Endometrial microvascular endothelial cells (primary cell): Measurements from ENCODE around the gene AFAP1L2. TPM values are rescaled to one million over a fixed set of nuclear protein-coding genes. Genes with fewer than 3 reads are reported as not detected.

Experiments
- in situ Hi-C: cut with HindIII; loops from 2 replicates; pipeline ENCODE4 v1.10.0; 2017; ENCODE audit warnings: low sequenced_read_pairs, low pct_unique_long_range_greater_than_20kb; ENCODE audit errors: inconsistent ontology term
- total RNA-seq: library from RNA; depleted of rRNA; stranded (reverse); fragments of >200 nt; gene quantifications from one replicate; pipeline ENCODE4 v1.2.3, GENCODE V29; 2015; ENCODE audit errors: inconsistent ontology term

Gene AFAP1L2
- total RNA-seq, 1 donor from 2014 or later, result 0.09 TPM

- in situ Hi-C loops, result no loop called here
These were observed 76.5 kb downstream of the AFAP1L2 start for GRCh38 chr10:114327537-114328440.

- in situ Hi-C loops, result no loop called here
These were observed 77.5 kb downstream of the AFAP1L2 start for GRCh38 chr10:114326795-114327194.

GRCh38 chr10:114323023-114323422 is 81.3 kb downstream of the AFAP1L2 start:
- in situ Hi-C loops, result loop anchor here (25.0 kb wide), 2 partner anchors 114 to 364 kb away; no protein-coding TSS in a partner anchor

- in situ Hi-C loops, result loop anchor here (25.0 kb wide), 2 partner anchors 115 to 365 kb away; no protein-coding TSS in a partner anchor
These were observed 82.0 kb downstream of the AFAP1L2 start for GRCh38 chr10:114322344-114322743.

GRCh38 chr10:114320249-114321116 is 83.8 kb downstream of the AFAP1L2 start:
- in situ Hi-C loops, result loop anchor here (25.0 kb wide), 2 partner anchors 117 to 367 kb away; no protein-coding TSS in a partner anchor

DNA sequence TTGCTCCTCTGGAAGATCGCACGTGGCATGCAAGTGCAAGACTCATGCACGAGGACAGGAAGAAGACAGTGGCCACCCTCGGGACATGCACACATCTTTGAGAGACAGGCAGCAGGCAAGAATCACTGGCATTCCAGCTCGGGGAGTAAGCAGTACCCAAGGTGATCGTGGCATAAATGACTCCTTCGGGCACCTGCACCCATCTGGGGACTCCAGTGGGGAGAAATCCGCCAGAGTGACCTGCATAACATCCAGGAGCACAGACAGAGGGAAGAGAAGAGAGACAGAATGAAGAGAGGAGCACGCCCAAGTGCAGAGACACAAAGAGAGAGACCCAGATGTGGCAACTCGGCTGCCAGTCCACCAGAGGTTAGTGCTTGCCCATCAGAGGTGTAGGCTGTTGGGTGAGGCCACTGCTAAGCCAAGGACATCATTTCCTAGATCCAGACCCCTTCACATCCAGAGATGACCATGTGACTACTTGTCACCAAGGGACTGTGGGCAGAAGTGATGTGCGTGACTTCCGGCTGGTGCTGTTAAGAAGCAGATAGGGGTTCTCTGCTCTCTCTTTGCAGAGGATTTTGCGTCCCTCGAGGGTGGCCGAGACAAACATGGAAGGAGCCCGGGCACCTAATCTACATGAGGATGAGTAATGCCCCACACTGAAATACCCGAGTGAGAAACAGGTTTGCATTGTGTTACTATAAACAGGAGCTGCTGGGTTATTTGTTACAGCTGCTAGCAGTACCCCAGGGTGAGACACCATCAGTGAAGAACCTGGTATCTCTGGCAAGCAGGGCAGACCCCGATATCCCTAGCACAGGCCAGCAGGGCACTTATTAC is 84.7 kb downstream of the AFAP1L2 start:
- in situ Hi-C loops, result loop anchor here (25.0 kb wide), 2 partner anchors 118 to 368 kb away; no protein-coding TSS in a partner anchor

DNA sequence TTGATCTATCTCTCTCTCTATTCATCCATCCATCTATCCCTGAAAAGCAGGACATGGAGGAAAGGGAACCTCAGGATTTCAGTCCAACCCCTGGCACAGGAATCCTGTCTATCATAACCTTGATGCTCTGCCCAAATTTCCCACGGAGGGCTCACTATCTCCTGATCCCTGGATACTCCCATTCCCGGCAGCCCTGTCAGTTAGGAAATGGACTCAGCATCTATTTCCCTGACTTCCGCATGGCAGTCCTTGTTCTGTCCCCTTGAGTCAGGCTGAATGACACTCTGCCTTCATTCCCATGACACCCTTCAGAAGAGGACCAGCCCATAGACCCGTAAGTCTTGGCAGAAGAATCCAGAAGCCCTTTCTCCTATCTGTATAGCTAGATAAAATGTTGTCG is 87.6 kb downstream of the AFAP1L2 start:
- in situ Hi-C loops, result loop anchor here (25.0 kb wide), 2 partner anchors 121 to 371 kb away; no protein-coding TSS in a partner anchor

DNA sequence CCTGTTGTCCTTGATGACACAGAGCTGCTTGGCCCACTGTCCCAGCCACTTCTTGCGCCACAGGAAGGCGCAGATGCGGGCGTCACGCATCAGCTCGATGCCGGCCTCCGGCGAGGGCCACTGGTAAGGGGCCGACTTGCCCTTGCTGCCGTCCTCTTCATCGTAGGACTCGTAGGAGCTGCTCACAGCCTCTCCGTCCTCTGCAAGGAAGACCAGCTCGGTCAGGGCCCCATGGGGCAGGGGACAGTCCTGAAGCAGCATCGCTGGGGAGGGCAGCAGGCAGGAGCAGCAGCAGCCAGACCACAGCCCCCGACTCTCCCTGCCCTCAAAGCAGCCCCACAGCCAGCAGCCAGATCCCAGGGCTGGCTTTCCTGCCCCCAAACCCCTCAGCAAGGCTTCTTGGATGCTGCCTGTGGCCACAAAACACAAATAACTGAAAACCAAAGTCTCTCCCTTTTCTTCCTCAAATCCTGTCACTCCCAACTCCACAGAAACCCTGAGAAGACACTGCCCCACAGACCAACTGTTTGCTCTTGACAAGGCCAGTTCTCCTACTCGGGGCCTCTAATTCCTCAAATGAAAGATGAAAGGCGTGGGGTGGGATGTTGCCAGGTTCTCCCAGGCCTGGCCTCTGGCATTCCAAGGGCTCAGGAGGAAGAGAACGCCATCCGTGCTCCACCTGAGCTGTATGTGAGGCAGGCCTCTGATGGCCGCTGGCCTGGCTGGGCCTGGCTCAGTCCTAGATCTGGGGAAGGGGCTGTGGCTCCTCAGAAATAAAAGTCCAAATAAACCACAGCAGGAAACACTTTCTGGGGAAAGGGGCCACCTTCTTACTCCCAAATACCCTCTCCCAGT is 88.5 kb downstream of the AFAP1L2 start:
- in situ Hi-C loops, result loop anchor here (25.0 kb wide), 2 partner anchors 122 to 372 kb away; no protein-coding TSS in a partner anchor

DNA sequence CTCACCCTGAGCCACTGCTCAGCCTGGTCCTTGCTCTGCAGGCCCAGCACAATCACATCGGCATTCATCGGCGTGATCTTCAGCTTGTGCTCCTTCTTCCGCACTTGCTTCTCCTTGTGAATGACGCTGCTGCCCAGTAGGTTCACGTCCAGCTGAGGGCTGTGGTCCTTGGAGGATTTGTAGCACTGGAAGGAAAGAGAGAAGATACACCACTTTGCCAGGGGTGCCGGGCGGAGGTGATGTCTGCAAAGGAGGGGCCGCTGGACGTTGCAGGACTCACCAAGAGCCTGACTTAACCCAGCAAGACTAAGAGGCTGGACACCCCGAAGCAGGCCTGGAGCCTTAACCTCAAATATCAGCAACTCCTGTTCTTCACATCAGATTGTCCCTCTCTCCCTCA is 90.4 kb downstream of the AFAP1L2 start:
- in situ Hi-C loops, result loop anchor here (25.0 kb wide), 2 partner anchors 123 to 373 kb away; no protein-coding TSS in a partner anchor

DNA sequence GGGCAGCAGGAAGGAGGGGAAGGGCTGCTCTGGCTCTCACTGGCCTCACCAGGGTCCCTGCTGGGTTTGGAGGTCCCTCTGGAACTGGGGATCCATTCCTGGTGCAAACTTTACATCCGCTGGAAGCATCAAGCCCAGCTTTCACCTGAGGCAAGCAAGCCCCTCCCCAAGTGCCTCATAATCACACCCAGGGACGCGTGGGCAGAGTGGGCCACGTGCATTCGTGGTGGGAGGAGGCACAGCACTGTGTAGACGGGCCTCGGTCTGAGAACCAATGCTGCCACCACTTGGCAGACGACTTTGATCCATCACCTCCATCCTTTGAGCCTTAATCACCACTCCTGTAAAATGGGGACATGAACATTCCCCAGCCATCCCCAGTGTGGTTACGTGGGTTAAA is 91.2 kb downstream of the AFAP1L2 start:
- in situ Hi-C loops, result loop anchor here (25.0 kb wide), 2 partner anchors 124 to 374 kb away; no protein-coding TSS in a partner anchor

- in situ Hi-C loops, result loop anchor here (25.0 kb wide), 2 partner anchors 126 to 376 kb away; no protein-coding TSS in a partner anchor
These were observed 92.6 kb downstream of the AFAP1L2 start for GRCh38 chr10:114311496-114312209.

DNA sequence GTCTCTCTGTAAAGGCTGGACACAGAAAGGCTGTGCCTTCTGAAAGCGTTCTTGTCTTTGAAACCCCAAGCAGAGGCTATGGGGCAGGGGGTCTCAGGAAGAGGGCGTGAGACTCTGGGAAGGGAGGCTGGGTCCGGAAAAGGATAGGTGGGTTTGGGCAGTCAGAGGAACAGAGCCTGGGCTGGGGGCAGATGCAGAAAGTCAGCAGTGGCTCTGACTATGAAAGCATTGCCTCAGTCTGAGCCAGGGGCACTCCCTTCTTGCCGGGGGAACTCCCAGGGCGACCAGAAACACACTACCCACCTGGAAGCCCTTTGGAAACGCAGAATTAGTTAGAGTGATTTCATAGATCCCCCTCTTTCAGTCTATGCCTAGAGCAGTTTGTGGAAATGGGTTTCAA is 93.3 kb downstream of the AFAP1L2 start:
- in situ Hi-C loops, result loop anchor here (25.0 kb wide), 2 partner anchors 126 to 376 kb away; no protein-coding TSS in a partner anchor

GRCh38 chr10:114310346-114310745 is 94.0 kb downstream of the AFAP1L2 start:
- in situ Hi-C loops, result loop anchor here (25.0 kb wide), 2 partner anchors 127 to 377 kb away; no protein-coding TSS in a partner anchor

GRCh38 chr10:114309364-114309651 is 95.0 kb downstream of the AFAP1L2 start:
- in situ Hi-C loops, result loop anchor here (10.0 to 25.0 kb wide), 3 partner anchors 128 to 455 kb away; no protein-coding TSS in a partner anchor

GRCh38 chr10:114308531-114309363 is 95.6 kb downstream of the AFAP1L2 start:
- in situ Hi-C loops, result loop anchor here (10.0 to 25.0 kb wide), 3 partner anchors 129 to 456 kb away; no protein-coding TSS in a partner anchor

GRCh38 chr10:114307731-114308130 is 96.6 kb downstream of the AFAP1L2 start:
- in situ Hi-C loops, result loop anchor here (10.0 to 25.0 kb wide), 3 partner anchors 130 to 457 kb away; no protein-coding TSS in a partner anchor
